Esophagus squamous epithelium (tissue), 5 donors: ENCODE data around the gene HYCC1. TPM values are rescaled to one million over a fixed set of nuclear protein-coding genes. Genes with fewer than 3 reads are reported as not detected.

ENCODE experiments used
- DNase-seq: peaks from one replicate; lab custom pipeline; 2025; lab: John Stamatoyannopoulos, UW
- H3K27ac ChIP-seq, 4 donors: fragments of 200-600 bp; sonication (generic); one replicate each; pipeline ENCODE4 v1.5.1; 2016 to 2019; ENCODE audit warnings: mild to moderate bottlenecking in 1 of 4
- H3K27me3 ChIP-seq, 4 donors: fragments of 200-600 bp; sonication (generic); 1 replicate in 3 of 4; 2 replicates in 1 of 4; pipeline versions ENCODE4 v1.5.1 to v1.6.0; 2017 to 2021; ENCODE audit warnings: antibody characterized with exemption in 1 of 4
- H3K36me3 ChIP-seq, 3 donors: fragments of 200-600 bp; sonication (generic); one replicate each; pipeline ENCODE4 v1.5.1; 2016 to 2019
- H3K4me1 ChIP-seq, 3 donors: fragments of 200-600 bp; sonication (generic); one replicate each; pipeline ENCODE4 v1.5.1; 2017 to 2019
- H3K4me3 ChIP-seq, 4 donors: fragments of 200-600 bp; sonication (generic); 1 replicate in 3 of 4; 2 replicates in 1 of 4; pipeline ENCODE4 v1.5.1; 2016 to 2019; ENCODE audit warnings: mild to moderate bottlenecking in 2 of 4, moderate library complexity in 1 of 4
- H3K9me3 ChIP-seq, 3 donors: fragments of 200-600 bp; sonication (generic); one replicate each; pipeline ENCODE4 v1.5.1; 2016 to 2019
- CTCF ChIP-seq, 6 experiments: fragments of 450-650 bp in 4 of 6; fragments of 200-600 bp in 2 of 6; sonication (generic) in 2 of 6; IDR thresholded peaks; one replicate each; pipeline ENCODE4 v1.5.1; 2016 to 2019; ENCODE audit warnings: antibody characterized with exemption in 6 of 6, mild to moderate bottlenecking in 4 of 6, moderate library complexity in 4 of 6
- POLR2A ChIP-seq, 4 donors: fragments of 450-650 bp; IDR thresholded peaks; one replicate each; pipeline ENCODE4 v1.6.1; 2017; ENCODE audit warnings: antibody characterized with exemption in 4 of 4, mild to moderate bottlenecking in 4 of 4, moderate library complexity in 3 of 4
- WGBS, 2 donors: methylation state at CpG; one replicate each; pipeline ENCODE4 v1.1.5; 2018; 5-methylcytosine and 5-hydroxymethylcytosine counted together
- intact Hi-C: fragments of 100-400 bp; cut with DNase I; formaldehyde crosslinking; loops from one replicate; pipeline ENCODE4 v1.15.0; 2022
- total RNA-seq, 4 donors: library from RNA; depleted of rRNA; stranded (reverse); fragments of >200 nt; gene quantifications; one replicate each; pipeline ENCODE4 v1.1.0, GENCODE V29; 2016
- donor health status: DM: yes; HTN: yes; CAD: no.

HYCC1 gene
- total RNA-seq, 4 donors from 2014 or later = 19.8 to 51.2 (median 34.1) TPM

- DNase-seq = no peak
- H3K27ac ChIP-seq = peak overlapping the region; percentile 66 to 81 (median 72)
- peaks cover 4 to 43% (median 15%) of the 10 kb centered on the region in 3 donors for H3K4me1 ChIP-seq
- intact Hi-C loops = no loop called here
- no peaks in the 10 kb centered on the region for H3K36me3 ChIP-seq
- H3K9me3 ChIP-seq = no peaks in the 10 kb centered on the region
- TF ChIP-seq CTCF (IDR thresholded peaks at IDR 0.05) (no peak), POLR2A (IDR thresholded peaks at IDR 0.05) (no peak)
- H3K4me3 ChIP-seq = no peak overlapping the region
- 95 to 100% methylated on average over 1 of the region's 1 CpG for WGBS, 2 donors
- H3K27me3 ChIP-seq = no peaks in the 10 kb centered on the region
Observed at GRCh38 chr7:23021596-23021995, 7.7 kb upstream of the HYCC1 start.

- H3K27me3 ChIP-seq = no peaks in the 10 kb centered on the region
- H3K27ac ChIP-seq = peak overlapping the region; percentile 66 to 81 (median 72)
- TF ChIP-seq CTCF (IDR thresholded peaks at IDR 0.05) (no peak), POLR2A (IDR thresholded peaks at IDR 0.05) (no peak)
- H3K4me3 ChIP-seq = no peak overlapping the region
- 4 to 12% methylated on average over 3 of the region's 3 CpGs for WGBS, 2 donors
- intact Hi-C loops = no loop called here
- H3K4me1 ChIP-seq = peaks cover 4 to 43% (median 15%) of the 10 kb centered on the region in 3 donors
- no peaks in the 10 kb centered on the region for H3K9me3 ChIP-seq
- H3K36me3 ChIP-seq = no peaks in the 10 kb centered on the region
- no peak for DNase-seq
Observed at GRCh38 chr7:23020742-23021401, 6.9 kb upstream of the HYCC1 start.

GRCh38 chr7:23018750-23019149, 4.8 kb upstream of the HYCC1 start:
- DNase-seq = no peak
- Histone ChIP-seq H3K27ac (peak overlapping the region in 1 of 4 donors; percentile 34), H3K4me1 (peaks cover 4 to 43% (median 19%) of the 10 kb centered on the region in 3 donors), H3K36me3 (no peaks in the 10 kb centered on the region), H3K27me3 (no peaks in the 10 kb centered on the region), H3K9me3 (no peaks in the 10 kb centered on the region), H3K4me3 (no peak overlapping the region)
- no peak for TF ChIP-seq CTCF (IDR thresholded peaks at IDR 0.05)
- TF ChIP-seq POLR2A (IDR thresholded peaks at IDR 0.05) = no peak
- 41 to 58% methylated on average over 6 of the region's 6 CpGs for WGBS, 2 donors
- intact Hi-C loops = loop anchor here (10.0 kb wide), 1 partner anchor 164 kb away; no protein-coding TSS in a partner anchor

GRCh38 chr7:23017309-23017708, 3.4 kb upstream of the HYCC1 start:
- H3K27me3 ChIP-seq = no peaks in the 10 kb centered on the region
- H3K9me3 ChIP-seq = no peaks in the 10 kb centered on the region
- intact Hi-C loops = loop anchor here (10.0 kb wide), 1 partner anchor 163 kb away; no protein-coding TSS in a partner anchor
- 41 to 42% methylated on average over 3 of the region's 3 CpGs for WGBS, 2 donors
- H3K36me3 ChIP-seq = no peaks in the 10 kb centered on the region
- peaks cover 12 to 42% (median 22%) of the 10 kb centered on the region in 3 donors for H3K4me1 ChIP-seq
- H3K4me3 ChIP-seq = no peak overlapping the region
- DNase-seq = no peak
- TF ChIP-seq POLR2A (IDR thresholded peaks at IDR 0.05) (no peak), CTCF (IDR thresholded peaks at IDR 0.05) (no peak)
- no peak overlapping the region for H3K27ac ChIP-seq
